ENCODE measurements around the gene CLDN8.

Gene CLDN8

GRCh38 chr21:30200000-30200399 is 15.9 kb downstream of the CLDN8 start:
- no peak for DNase-seq

GRCh38 chr21:30194701-30195299 is 21.1 kb downstream of the CLDN8 start:
- DNase-seq: no peak

DNA sequence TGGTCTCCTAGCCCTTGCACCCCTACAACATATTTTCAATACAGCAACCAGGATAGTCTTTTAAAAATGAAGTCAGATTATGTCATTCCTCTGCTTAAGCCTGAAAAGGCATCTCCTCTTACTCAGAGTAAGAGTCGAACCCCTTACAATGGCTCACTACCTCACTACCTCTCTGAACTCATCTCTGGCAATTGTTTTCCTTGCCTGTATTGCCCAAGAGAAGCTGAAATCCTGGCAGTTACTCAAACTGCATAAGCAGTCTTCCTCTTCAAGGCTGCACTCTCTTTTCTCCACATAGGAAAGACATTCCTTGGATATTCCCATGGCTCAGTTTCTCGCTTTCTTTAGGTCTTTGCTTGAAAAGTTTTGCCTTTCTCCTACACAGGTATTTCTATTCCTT is 22.7 kb downstream of the CLDN8 start:
- DNase-seq: no peak

DNA sequence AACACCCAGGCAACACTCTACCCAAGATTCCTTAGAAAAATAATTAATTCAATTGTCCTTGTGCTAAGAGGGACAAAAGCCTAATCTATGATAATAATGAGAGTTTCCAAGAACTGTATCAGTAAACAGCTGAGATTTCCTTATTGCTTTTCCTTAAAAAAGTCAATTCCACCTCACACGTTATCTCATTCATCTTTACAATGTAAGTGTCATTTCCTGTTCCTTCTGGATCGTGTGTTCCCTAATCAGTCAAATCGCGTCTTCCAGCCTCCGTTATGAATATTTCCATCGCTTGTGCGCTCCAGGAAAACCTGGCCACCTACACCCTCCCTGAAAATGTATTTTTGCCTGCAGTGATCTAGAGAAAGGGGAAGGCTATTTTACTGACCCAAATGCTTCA is 25.3 kb downstream of the CLDN8 start:
- DNase-seq: no peak

- DNase-seq: no peak
Measured at GRCh38 chr21:30189773-30190172, 26.1 kb downstream of the CLDN8 start.

GRCh38 chr21:30186242-30186641 is 29.7 kb downstream of the CLDN8 start:
- DNase-seq: no peak

DNA sequence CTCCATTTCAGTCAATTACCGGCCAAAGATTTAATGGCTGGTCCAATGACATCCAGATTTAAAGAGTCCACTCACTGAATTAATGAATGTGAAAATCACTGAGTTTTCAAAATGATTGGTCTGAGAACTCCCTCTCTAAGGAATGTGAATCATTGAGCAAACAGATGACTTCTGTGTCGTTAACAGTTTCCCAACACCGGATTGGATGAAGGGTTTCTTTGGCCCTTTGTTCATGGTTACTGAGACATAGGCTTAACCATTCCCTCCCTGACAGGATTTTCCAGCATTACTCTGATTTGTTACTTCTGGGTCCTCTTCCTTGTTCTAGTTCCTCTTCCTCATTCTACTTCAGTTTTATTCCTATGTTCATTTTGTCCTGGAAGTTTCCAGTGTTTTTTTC is 47.8 kb downstream of the CLDN8 start:
- DNase-seq: no peak

DNA sequence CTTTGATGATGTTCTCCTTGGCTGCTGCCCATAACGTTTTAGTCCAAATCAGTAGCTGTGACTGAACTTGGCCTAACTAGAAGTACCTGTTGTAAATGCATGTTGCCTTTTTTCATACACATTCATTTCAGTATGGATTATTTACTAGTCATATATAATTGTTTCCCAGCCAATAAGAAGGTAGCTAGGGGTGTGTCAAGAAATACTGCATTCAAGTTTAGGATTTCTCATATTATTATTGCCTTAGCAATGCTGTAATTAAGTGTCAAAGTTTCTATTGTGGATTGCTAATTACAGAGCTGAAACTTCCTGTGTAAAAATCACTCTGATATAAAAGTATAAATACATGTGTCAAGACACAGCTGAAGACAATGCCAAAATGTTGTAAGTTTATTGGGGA is 49.2 kb downstream of the CLDN8 start, which contains the start of gene CLDN17:
CLDN17 (minus strand) TSS at position 101 of the 400 bp plus-strand sequence. CDS start 188 bp downstream, outside the sequence.
- no peak for DNase-seq

GRCh38 chr21:30166171-30166570 is 49.7 kb downstream of the CLDN8 start:
- no peak for DNase-seq

DNA sequence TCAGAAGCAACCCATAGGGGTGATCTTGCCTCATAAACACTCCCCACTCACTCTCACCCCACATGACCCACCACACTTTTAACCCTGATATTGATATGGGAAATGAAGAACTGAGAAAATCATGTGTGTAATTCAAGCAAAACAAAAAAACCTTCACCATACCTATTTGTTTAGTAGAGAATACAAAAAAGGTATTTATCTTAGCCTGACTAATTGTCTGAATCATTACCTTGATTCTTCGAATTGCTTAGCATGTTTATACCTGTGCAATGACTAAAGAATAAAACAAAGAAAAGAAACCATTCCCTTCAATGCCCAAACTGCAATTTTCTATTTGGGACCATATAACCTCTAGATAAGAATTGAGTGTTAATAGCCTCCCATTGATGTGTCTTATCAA is 51.1 kb downstream of the CLDN8 start:
- no peak for DNase-seq

Measured in NCI-H187 treated with DMSO at 0.1 percent for 48 hours (cell line).